ENCODE measurements around the gene CDC5L.

DNA sequence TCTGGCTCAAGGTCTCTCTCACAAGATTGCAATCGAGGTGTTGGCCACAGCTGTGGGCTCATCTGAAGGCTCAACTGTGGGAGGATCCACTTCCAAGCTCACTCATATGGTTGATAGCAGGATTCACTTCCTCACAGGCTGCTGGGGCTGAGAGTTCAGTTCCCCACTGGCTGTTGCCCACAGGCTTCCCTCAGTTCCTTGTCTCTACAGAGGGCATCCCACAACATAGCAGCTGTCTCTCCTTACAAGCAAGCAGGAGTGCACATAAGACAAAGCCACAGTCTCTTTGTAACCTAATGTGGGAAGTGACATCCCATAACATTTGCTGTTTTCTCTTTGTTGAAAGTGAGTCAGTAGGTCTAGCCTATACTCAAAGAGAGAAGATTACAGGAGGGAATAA lies 31.0 kb upstream of the CDC5L start:
- TF ChIP-seq POLR2A (IDR thresholded peaks at IDR 0.05; ENCODE audit: low read depth, low read length) (no peak), POLR2AphosphoS5 (IDR thresholded peaks at IDR 0.05; ENCODE audit: low read depth, low read length) (no peak), TAF1 (IDR thresholded peaks at IDR 0.05; ENCODE audit: low read depth, low read length) (no peak), SPI1 (IDR thresholded peaks at IDR 0.05; ENCODE audit: low read depth, low read length) (no peak; the same call in 1 of the 2 replicates)
